Measurements from ENCODE around the gene RBPJ.

Gene RBPJ

GRCh38 chr4:26462874-26463273 is 142.1 kb downstream of the RBPJ start:
- DNase-seq (no peak), ATAC-seq (no peak)

GRCh38 chr4:26463386-26463785 is 142.6 kb downstream of the RBPJ start:
- DNase-seq: no peak

GRCh38 chr4:26464420-26465095 is 143.7 kb downstream of the RBPJ start:
- no peak for ATAC-seq
- no peak for DNase-seq

More at GRCh38 chr4:26463386-26463785, 142.6 kb downstream of the RBPJ start:
- ATAC-seq: no peak

GRCh38 chr4:26466578-26467270 is 145.9 kb downstream of the RBPJ start:
- ATAC-seq (no peak), DNase-seq (no peak)

GRCh38 chr4:26467724-26468123 is 146.9 kb downstream of the RBPJ start:
- ATAC-seq (no peak), DNase-seq (no peak)

- DNase-seq (no peak), ATAC-seq (no peak)
Measured at GRCh38 chr4:26468283-26468949, 147.6 kb downstream of the RBPJ start.

GRCh38 chr4:26468977-26469376 is 148.2 kb downstream of the RBPJ start:
- DNase-seq: no peak
- ATAC-seq: no peak

GRCh38 chr4:26471890-26472289 is 151.1 kb downstream of the RBPJ start:
- no peak for ATAC-seq
- no peak for DNase-seq

- DNase-seq (no peak), ATAC-seq (no peak)
Measured at GRCh38 chr4:26473893-26474292, 153.1 kb downstream of the RBPJ start.

- ATAC-seq (no peak), DNase-seq (no peak)
Measured at GRCh38 chr4:26474551-26474950, 153.7 kb downstream of the RBPJ start.

- DNase-seq: no peak
- ATAC-seq: no peak
Measured at GRCh38 chr4:26475716-26476115, 154.9 kb downstream of the RBPJ start.

GRCh38 chr4:26476545-26476944 is 155.7 kb downstream of the RBPJ start:
- ATAC-seq (no peak), DNase-seq (no peak)

- ATAC-seq (no peak), DNase-seq (no peak)
Measured at GRCh38 chr4:26478330-26478729, 157.5 kb downstream of the RBPJ start.

GRCh38 chr4:26482508-26483462 is 162.0 kb downstream of the RBPJ start:
- ATAC-seq (no peak), DNase-seq (no peak)

- DNase-seq (no peak), ATAC-seq (no peak)
Measured at GRCh38 chr4:26484032-26484515, 163.3 kb downstream of the RBPJ start.

GRCh38 chr4:26484516-26484915 is 163.7 kb downstream of the RBPJ start:
- no peak for DNase-seq
- no peak for ATAC-seq
